Effector CD8-positive, alpha-beta T cell (primary cell): ENCODE data around the gene PPP2R3B.
"Not testable (repeated sequence)": the region's sequence is repeated elsewhere in the genome, so short reads cannot be mapped to it uniquely, and the experiment has no call there.

Experiments used
- DNase-seq: peaks from one replicate; lab custom pipeline; 2025; lab: John Stamatoyannopoulos, UW
- total RNA-seq, 4 experiments: gene quantifications; one replicate each; lab custom pipeline; 2026; lab: John Stamatoyannopoulos, UW

Gene PPP2R3B
- 16.5 to 30.0 (median 24.2) reads per million in 4 experiments for total RNA-seq

- no peak for DNase-seq
Measured at GRCh38 chrX:386768-387575, at the start of gene PPP2R3B. Gene PPP2R3B, minus strand, starts transcription at chrX:386907. Its CDS starts 216 bp downstream, at chrX:386691.

- no peak for DNase-seq
Measured at GRCh38 chrX:435536-436122, 48.9 kb upstream of the PPP2R3B start.

- no peak for DNase-seq
Measured at GRCh38 chrX:434946-435345, 48.2 kb upstream of the PPP2R3B start.

GRCh38 chrX:433771-434170 is 47.1 kb upstream of the PPP2R3B start:
- no peak for DNase-seq

GRCh38 chrX:432666-433065 is 46.0 kb upstream of the PPP2R3B start:
- DNase-seq = not testable (repeated sequence)

GRCh38 chrX:431492-432111 is 44.9 kb upstream of the PPP2R3B start:
- no peak for DNase-seq

GRCh38 chrX:431056-431455 is 44.3 kb upstream of the PPP2R3B start:
- DNase-seq = no peak

GRCh38 chrX:429266-429825 is 42.6 kb upstream of the PPP2R3B start:
- no peak for DNase-seq

- DNase-seq = no peak
Measured at GRCh38 chrX:427812-428725, 41.4 kb upstream of the PPP2R3B start.

- DNase-seq = no peak
Measured at GRCh38 chrX:426881-427280, 40.2 kb upstream of the PPP2R3B start.

GRCh38 chrX:425056-425455 is 38.3 kb upstream of the PPP2R3B start:
- DNase-seq = no peak

- no peak for DNase-seq
Measured at GRCh38 chrX:421646-422391, 35.1 kb upstream of the PPP2R3B start.

- no peak for DNase-seq
Measured at GRCh38 chrX:420496-421223, 34.0 kb upstream of the PPP2R3B start.

GRCh38 chrX:418927-419729 is 32.4 kb upstream of the PPP2R3B start:
- no peak for DNase-seq

- DNase-seq = not testable (repeated sequence)
Measured at GRCh38 chrX:415498-415897, 28.8 kb upstream of the PPP2R3B start.

- DNase-seq = no peak
Measured at GRCh38 chrX:413322-414201, 26.9 kb upstream of the PPP2R3B start.

GRCh38 chrX:410296-410695 is 23.6 kb upstream of the PPP2R3B start:
- no peak for DNase-seq

GRCh38 chrX:405149-405548 is 18.4 kb upstream of the PPP2R3B start:
- DNase-seq = no peak
